ENCODE data around the gene FBXO34.

- no peak for TF ChIP-seq CTCF (IDR thresholded peaks at IDR 0.05)
- no peak for TF ChIP-seq SIN3A (IDR thresholded peaks at IDR 0.05; ENCODE audit: borderline replicate concordance, insufficient read depth, low read depth, low read length)
- TF ChIP-seq REST (IDR thresholded peaks at IDR 0.05; ENCODE audit: insufficient read depth in 1 of 2, low read depth in 2 of 2, low read length in 1 of 2), result no peak
These were observed 101.2 kb downstream of the FBXO34 start for GRCh38 chr14:55372423-55372822.

Measured in Panc1 (cell line).